Smooth muscle cell (in vitro differentiated cells): ENCODE results near the gene CYTH2. TPM values are rescaled to one million over a fixed set of nuclear protein-coding genes. Genes with fewer than 3 reads are reported as not detected.

ENCODE experiments used
- DNase-seq: peaks from one replicate; lab custom pipeline; 2025; ENCODE audit not compliant: unreplicated experiment; lab: John Stamatoyannopoulos, UW
- H2AFZ ChIP-seq: fragments of 200-600 bp; sonication (generic); 2 replicates; pipeline ENCODE4 v1.6.0; 2016; ENCODE audit warnings: antibody characterized with exemption, low read depth, mild to moderate bottlenecking
- H3F3A ChIP-seq: fragments of 200-600 bp; sonication (generic); 2 replicates; pipeline ENCODE4 v1.6.0; 2017; ENCODE audit warnings: antibody characterized with exemption, low read depth
- H3K27ac ChIP-seq: fragments of 200-600 bp; sonication (generic); 2 replicates; pipeline ENCODE4 v1.5.1; 2016; ENCODE audit warnings: low read depth, mild to moderate bottlenecking
- H3K27me3 ChIP-seq: fragments of 200-600 bp; sonication (generic); 2 replicates; pipeline ENCODE4 v1.6.1; 2016; ENCODE audit warnings: low read depth, mild to moderate bottlenecking
- H3K36me3 ChIP-seq: fragments of 200-600 bp; sonication (generic); 2 replicates; pipeline ENCODE4 v1.5.1; 2016; ENCODE audit warnings: low read depth
- H3K4me1 ChIP-seq: fragments of 200-600 bp; sonication (generic); 2 replicates; pipeline ENCODE4 v1.5.1; 2016; ENCODE audit warnings: low read depth
- H3K4me2 ChIP-seq: fragments of 200-600 bp; sonication (generic); 2 replicates; pipeline ENCODE4 v1.6.0; 2016; ENCODE audit warnings: mild to moderate bottlenecking
- H3K4me3 ChIP-seq: fragments of 200-600 bp; sonication (generic); 2 replicates; pipeline ENCODE4 v1.5.1; 2016; ENCODE audit warnings: mild to moderate bottlenecking
- H3K79me2 ChIP-seq: fragments of 200-600 bp; sonication (generic); 2 replicates; pipeline ENCODE4 v1.6.0; 2016; ENCODE audit warnings: low read depth, mild to moderate bottlenecking
- H3K9ac ChIP-seq: fragments of 200-600 bp; sonication (generic); 2 replicates; pipeline ENCODE4 v1.6.0; 2016; ENCODE audit warnings: low read depth
- H3K9me3 ChIP-seq: fragments of 200-600 bp; sonication (generic); replicated peaks from 2 replicates; pipeline ENCODE4 v1.5.1; 2016; ENCODE audit warnings: low read depth
- H4K20me1 ChIP-seq: fragments of 200-600 bp; sonication (generic); 2 replicates; pipeline ENCODE4 v1.6.0; 2016; ENCODE audit warnings: low read depth
- CTCF ChIP-seq: fragments of 200-600 bp; sonication (generic); IDR thresholded peaks from 2 replicates; pipeline ENCODE4 v1.5.1; 2017; ENCODE audit warnings: borderline replicate concordance, mild to moderate bottlenecking, antibody characterized with exemption; ENCODE audit not compliant: insufficient read depth, poor library complexity, severe bottlenecking
- WGBS: methylation state at CpG from one replicate; pipeline ENCODE4 v1.1.7; 2016; ENCODE audit warnings: low lambda C conversion rate; 5-methylcytosine and 5-hydroxymethylcytosine counted together
- polyA plus RNA-seq: library from polyadenylated mRNA; unstranded; fragments of >200 nt; fragmentation: Nextera tagmentation; extraction: Ambion mirVana; gene quantifications from 2 replicates; pipeline ENCODE4 v1.2.1, GENCODE V29; 2016
- total RNA-seq: library from RNA; depleted of rRNA; stranded (reverse); fragments of >200 nt; gene quantifications from 2 replicates; pipeline ENCODE4 v1.2.3, GENCODE V29; 2014

The CYTH2 gene
- total and polyA plus RNA-seq, 2 experiments from 2014 or later, result 49.7 to 62.1 TPM

- H3K9ac ChIP-seq, result no peak overlapping the region
- H3F3A ChIP-seq, result no peaks in the 10 kb centered on the region
- H4K20me1 ChIP-seq, result no peaks in the 10 kb centered on the region
- no peaks in the 10 kb centered on the region for H3K36me3 ChIP-seq
- no peak overlapping the region for H2AFZ ChIP-seq
- WGBS, result 48% methylated on average over 31 of the region's 32 CpGs
- no peak for DNase-seq
- no peaks in the 10 kb centered on the region for H3K9me3 ChIP-seq
- H3K79me2 ChIP-seq, result no peaks in the 10 kb centered on the region
- H3K4me2 ChIP-seq, result peak overlapping the region; percentile 68
- no peak for TF ChIP-seq CTCF
- peaks cover 4% of the 10 kb centered on the region for H3K4me1 ChIP-seq
- no peaks in the 10 kb centered on the region for H3K27me3 ChIP-seq
- peak overlapping the region; percentile 41 for H3K4me3 ChIP-seq
- no peak overlapping the region for H3K27ac ChIP-seq
These were observed 31.8 kb downstream of the CYTH2 start for GRCh38 chr19:48500830-48501493.

- Histone ChIP-seq H3K4me1 (peaks cover 4% of the 10 kb centered on the region), H3K4me2 (peak overlapping the region; percentile 68), H4K20me1 (no peaks in the 10 kb centered on the region), H3F3A (no peaks in the 10 kb centered on the region), H3K9me3 (no peaks in the 10 kb centered on the region), H3K9ac (no peak overlapping the region), H3K4me3 (peak overlapping the region; percentile 41), H3K79me2 (no peaks in the 10 kb centered on the region), H3K27ac (no peak overlapping the region), H3K36me3 (no peaks in the 10 kb centered on the region), H3K27me3 (no peaks in the 10 kb centered on the region), H2AFZ (no peak overlapping the region)
- WGBS, result 3% methylated on average over 6 of the region's 20 CpGs
- no peak for DNase-seq
- TF ChIP-seq CTCF, result no peak
These were observed 32.6 kb downstream of the CYTH2 start for GRCh38 chr19:48501494-48502349.

- H3K4me1 ChIP-seq, result peaks cover 4% of the 10 kb centered on the region
- H3K4me3 ChIP-seq, result no peak overlapping the region
- H3F3A ChIP-seq, result no peaks in the 10 kb centered on the region
- H3K27ac ChIP-seq, result no peak overlapping the region
- H3K79me2 ChIP-seq, result no peaks in the 10 kb centered on the region
- no peak overlapping the region for H3K9ac ChIP-seq
- no peaks in the 10 kb centered on the region for H3K27me3 ChIP-seq
- H2AFZ ChIP-seq, result no peak overlapping the region
- no peak for TF ChIP-seq CTCF
- no peaks in the 10 kb centered on the region for H3K9me3 ChIP-seq
- no peak overlapping the region for H3K4me2 ChIP-seq
- no peaks in the 10 kb centered on the region for H3K36me3 ChIP-seq
- no peak for DNase-seq
- WGBS, result 37% methylated on average over 25 of the region's 27 CpGs
- H4K20me1 ChIP-seq, result no peaks in the 10 kb centered on the region
These were observed 33.3 kb downstream of the CYTH2 start for GRCh38 chr19:48502350-48503018.
